Fibroblast of lung (primary cell): Measurements from ENCODE around the gene PDE2A. TPM values are rescaled to one million over a fixed set of nuclear protein-coding genes. Genes with fewer than 3 reads are reported as not detected.

ENCODE experiments used
- DNase-seq, 2 donors: peaks; one replicate each; pipeline versions ENCODE4 v3.0.0 to v3.0.0-alpha.2; 2010; ENCODE audit warnings: low read depth in 2 of 2
- H2AFZ ChIP-seq: 2 replicates; pipeline ENCODE4 v1.5.1; 2012; ENCODE audit warnings: low read length, control low read depth, inconsistent platforms
- H3K27ac ChIP-seq: 2 replicates; pipeline ENCODE4 v1.5.1; 2011; ENCODE audit warnings: low read length, control low read depth; ENCODE audit not compliant: insufficient read depth
- H3K27me3 ChIP-seq: 2 replicates; pipeline ENCODE4 v1.5.1; 2011; ENCODE audit warnings: mild to moderate bottlenecking, low read length; ENCODE audit not compliant: control insufficient read depth, insufficient read depth
- H3K36me3 ChIP-seq: 2 replicates; pipeline ENCODE4 v1.5.1; 2011; ENCODE audit warnings: low read length; ENCODE audit not compliant: control insufficient read depth, insufficient read depth
- H3K4me1 ChIP-seq: 2 replicates; pipeline ENCODE4 v1.5.1; 2011; ENCODE audit warnings: low read length; ENCODE audit not compliant: control insufficient read depth, insufficient read depth; ENCODE audit errors: extremely low read depth
- H3K4me2 ChIP-seq: 2 replicates; pipeline ENCODE4 v1.5.1; 2011; ENCODE audit warnings: low read length, control low read depth; ENCODE audit not compliant: insufficient read depth; ENCODE audit errors: extremely low read depth
- H3K4me3 ChIP-seq, 4 experiments: fragments of 200-600 bp in 1 of 4; sonication (generic) in 1 of 4; replicated peaks in 1 of 4; 2 replicates each; pipeline ENCODE4 v1.5.1; 2011 to 2016; ENCODE audit warnings: low read length in 4 of 4, low read depth in 3 of 4, mild to moderate bottlenecking in 3 of 4, control low read depth in 2 of 4, inconsistent platforms in 1 of 4, mixed read lengths in 1 of 4; ENCODE audit not compliant: insufficient read depth in 1 of 4; ENCODE audit errors: control extremely low read depth in 1 of 4
- H3K79me2 ChIP-seq: 2 replicates; pipeline ENCODE4 v1.5.1; 2012; ENCODE audit warnings: mild to moderate bottlenecking, low read length, inconsistent platforms; ENCODE audit not compliant: control insufficient read depth, insufficient read depth
- H3K9ac ChIP-seq: 2 replicates; pipeline ENCODE4 v1.5.1; 2011; ENCODE audit warnings: mild to moderate bottlenecking, low read length, control low read depth; ENCODE audit not compliant: insufficient read depth
- H3K9me3 ChIP-seq: 2 replicates; pipeline ENCODE4 v1.5.1; 2012; ENCODE audit warnings: low read depth, low read length; ENCODE audit not compliant: control insufficient read depth, insufficient read depth
- H4K20me1 ChIP-seq: 2 replicates; pipeline ENCODE4 v1.5.1; 2011; ENCODE audit warnings: low read length; ENCODE audit not compliant: control insufficient read depth, insufficient read depth; ENCODE audit errors: extremely low read depth
- CTCF ChIP-seq, 2 donors: IDR thresholded peaks in 1 of 2; conservative IDR thresholded peaks in 1 of 2; 1 replicate in 1 of 2; 2 replicates in 1 of 2; pipeline ENCODE4 v1.5.1; 2011 to 2012; ENCODE audit warnings: low read length in 2 of 2, control low read depth in 1 of 2, inconsistent platforms in 1 of 2, low read depth in 1 of 2, mild to moderate bottlenecking in 1 of 2
- EZH2 ChIP-seq: IDR thresholded peaks from 2 replicates; pipeline ENCODE4 v1.5.1; 2012; ENCODE audit warnings: low read length, control low read depth, mild to moderate bottlenecking; ENCODE audit errors: missing control alignments
- polyA plus RNA-seq, 2 donors: library from polyadenylated mRNA; depleted of rRNA in 1 of 2; stranded (reverse) in 1 of 2; unstranded in 1 of 2; fragments of >200 nt; gene quantifications; 2 replicates each; pipeline ENCODE4 v1.2.1, GENCODE V29; 2011 to 2012; ENCODE audit warnings: missing spikeins in 1 of 2
- total RNA-seq: library from RNA; depleted of rRNA; stranded (reverse); fragments of >200 nt; gene quantifications from 2 replicates; pipeline ENCODE4 v1.2.1, GENCODE V29; 2014

Gene PDE2A
- total and polyA plus RNA-seq, 2 donors (not counting 1 experiment from before 2014, with no cell fraction given), result 0.50 to 2.6 TPM

- Histone ChIP-seq H3K36me3 (peaks cover 18% of the 10 kb centered on the region), H3K27me3 (no peaks in the 10 kb centered on the region), H3K4me1 (peaks cover 7% of the 10 kb centered on the region), H4K20me1 (no peaks in the 10 kb centered on the region), H3K9me3 (no peaks in the 10 kb centered on the region), H3K27ac (peak overlapping the region; percentile 14), H2AFZ (no peak overlapping the region), H3K79me2 (peaks cover 3% of the 10 kb centered on the region), H3K9ac (peak overlapping the region; percentile 13), H3K4me2 (peak overlapping the region; percentile 68), H3K4me3 (peak overlapping the region in 2 of 4 experiments; percentile 7 to 19)
- DNase-seq, result no peak
- TF ChIP-seq CTCF (conservative IDR thresholded peaks at IDR 0.05 in 1 of 2, IDR thresholded peaks at IDR 0.05 in 1 of 2; ENCODE audit: low read depth in 1 of 2, low read length in 2 of 2) (no peak), EZH2 (no peak)
Measured at GRCh38 chr11:72712841-72713240, 38.6 kb upstream of the PDE2A start.

GRCh38 chr11:72712168-72712751, 38.0 kb upstream of the PDE2A start:
- no peak overlapping the region for H3K9ac ChIP-seq
- peak overlapping the region in 2 of 4 experiments; percentile 7 to 19 for H3K4me3 ChIP-seq
- H3K27me3 ChIP-seq, result no peaks in the 10 kb centered on the region
- TF ChIP-seq EZH2 (no peak), CTCF (conservative IDR thresholded peaks at IDR 0.05 in 1 of 2, IDR thresholded peaks at IDR 0.05 in 1 of 2; ENCODE audit: low read depth in 1 of 2, low read length in 2 of 2) (no peak)
- H3K9me3 ChIP-seq, result no peaks in the 10 kb centered on the region
- H3K4me2 ChIP-seq, result peak overlapping the region; percentile 68
- H3K79me2 ChIP-seq, result peaks cover under 1% of the 10 kb centered on the region
- peaks cover 7% of the 10 kb centered on the region for H3K4me1 ChIP-seq
- H4K20me1 ChIP-seq, result no peaks in the 10 kb centered on the region
- peak; percentile 19 to 40 for DNase-seq
- H3K36me3 ChIP-seq, result peaks cover 18% of the 10 kb centered on the region
- peak overlapping the region; percentile 14 for H3K27ac ChIP-seq
- H2AFZ ChIP-seq, result no peak overlapping the region

GRCh38 chr11:72711141-72711540, 36.9 kb upstream of the PDE2A start:
- Histone ChIP-seq H4K20me1 (no peaks in the 10 kb centered on the region), H3K27ac (no peak overlapping the region), H3K27me3 (no peaks in the 10 kb centered on the region), H3K4me2 (no peak overlapping the region), H3K9me3 (no peaks in the 10 kb centered on the region), H3K4me3 (no peak overlapping the region), H2AFZ (no peak overlapping the region), H3K79me2 (no peaks in the 10 kb centered on the region), H3K9ac (no peak overlapping the region), H3K36me3 (peaks cover 17% of the 10 kb centered on the region), H3K4me1 (peaks cover 7% of the 10 kb centered on the region)
- no peak for TF ChIP-seq EZH2
- no peak for TF ChIP-seq CTCF (conservative IDR thresholded peaks at IDR 0.05 in 1 of 2, IDR thresholded peaks at IDR 0.05 in 1 of 2; ENCODE audit: low read depth in 1 of 2, low read length in 2 of 2)
- DNase-seq, result no peak
